Sigmoid colon (tissue), 7 donors: Measurements from ENCODE around the gene NUDT9. TPM values are rescaled to one million over a fixed set of nuclear protein-coding genes. Genes with fewer than 3 reads are reported as not detected.
A peak's percentile ranks its signal among the peaks of the same experiment; 100 is the strongest.
"Not testable (repeated sequence)": the region's sequence is repeated elsewhere in the genome, so short reads cannot be mapped to it uniquely, and the experiment has no call there.

Experiments used
- DNase-seq: peaks from one replicate; pipeline ENCODE4 v3.0.0-alpha.2; 2019
- H3K27ac ChIP-seq, 4 donors: fragments of 200-600 bp; sonication (generic); one replicate each; pipeline ENCODE4 v1.5.1; 2016 to 2019; ENCODE audit warnings: mild to moderate bottlenecking in 1 of 4
- H3K27me3 ChIP-seq, 3 donors: fragments of 200-600 bp; sonication (generic); one replicate each; pipeline ENCODE4 v1.5.1; 2019; ENCODE audit warnings: mild to moderate bottlenecking in 1 of 3
- H3K36me3 ChIP-seq, 4 donors: fragments of 200-600 bp; sonication (generic); one replicate each; pipeline ENCODE4 v1.5.1; 2016 to 2019
- H3K4me1 ChIP-seq, 4 donors: fragments of 200-600 bp; sonication (generic); one replicate each; pipeline ENCODE4 v1.5.1; 2017 to 2019
- H3K4me3 ChIP-seq, 4 donors: fragments of 200-600 bp; sonication (generic); one replicate each; pipeline ENCODE4 v1.5.1; 2017 to 2019; ENCODE audit warnings: mild to moderate bottlenecking in 2 of 4, moderate library complexity in 1 of 4
- H3K9me3 ChIP-seq, 4 donors: fragments of 200-600 bp in 3 of 4; sonication (generic) in 3 of 4; one replicate each; pipeline versions ENCODE4 v1.5.1 to v1.6.1; 2013 to 2019
- EP300 ChIP-seq, 4 donors: sonication (generic); formaldehyde crosslinking; IDR thresholded peaks; one replicate each; pipeline ENCODE4 v1.6.1; 2017; ENCODE audit warnings: antibody characterized with exemption in 4 of 4
- POLR2A ChIP-seq, 2 donors: fragments of 450-650 bp; IDR thresholded peaks; one replicate each; pipeline ENCODE4 v1.6.1; 2016; ENCODE audit warnings: antibody characterized with exemption in 2 of 2, mild to moderate bottlenecking in 2 of 2, moderate library complexity in 2 of 2
- POLR2AphosphoS5 ChIP-seq, 4 donors: sonication (generic); formaldehyde crosslinking; IDR thresholded peaks; one replicate each; pipeline ENCODE4 v1.6.1; 2017; ENCODE audit warnings: antibody characterized with exemption in 4 of 4
- WGBS, 2 donors: extraction: QIAGEN DNeasy Blood & Tissue Kit; methylation state at CpG; one replicate each; pipeline ENCODE4 v1.1.7; 2013; 5-methylcytosine and 5-hydroxymethylcytosine counted together
- intact Hi-C: fragments of 100-400 bp; cut with DNase I; formaldehyde crosslinking; loops from one replicate; pipeline ENCODE4 v1.15.1; 2023
- polyA plus RNA-seq, 3 donors: library from polyadenylated mRNA; stranded (reverse); fragments of 200-250 nt; gene quantifications; one replicate each; pipeline ENCODE4 v1.2.3, GENCODE V29; 2013
- total RNA-seq, 4 donors: library from RNA; depleted of rRNA; stranded (reverse); fragments of >200 nt; gene quantifications; one replicate each; pipeline ENCODE4 v1.1.0, GENCODE V29; 2016
- TF ChIP-seq, protein P1 (sequence below), 4 experiments: fragments of 450-650 bp in 3 of 4; fragments of 200-600 bp in 1 of 4; IDR thresholded peaks; one replicate each; pipeline ENCODE4 v1.5.1; 2016 to 2019; ENCODE audit warnings: antibody characterized with exemption in 4 of 4, mild to moderate bottlenecking in 3 of 4, moderate library complexity in 2 of 4
- donor health status: healthy with polysubstance abuse.
- donor health status: Bipolar disorder and iron deficiency.
- donor health status: healthy.

NUDT9 gene
- total and polyA plus RNA-seq, 7 donors: 12.4 to 53.1 (median 25.2) TPM

DNA sequence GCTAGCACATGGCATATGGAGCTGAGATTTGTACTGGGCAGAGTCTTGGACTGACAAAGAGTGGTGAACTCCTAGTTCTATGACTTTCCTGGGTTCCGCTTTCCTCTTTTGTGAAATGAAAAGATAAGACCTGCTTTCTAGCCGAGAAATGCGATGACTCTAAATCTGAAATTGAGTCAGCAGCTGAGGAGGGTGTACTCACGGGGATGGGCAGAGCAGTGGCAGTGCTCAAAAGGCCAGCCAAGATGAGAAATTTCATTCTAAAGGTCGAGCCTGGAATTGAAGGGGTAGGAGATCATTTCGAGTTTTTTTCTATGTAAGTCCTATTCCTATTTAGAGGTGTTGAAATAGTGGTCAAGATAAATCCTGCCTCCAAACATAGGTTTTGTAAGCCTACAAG, 47.0 kb downstream of the NUDT9 start:
- intact Hi-C loops: loop anchor here (5.0 to 10.0 kb wide), 4 partner anchors 47 to 365 kb away; partner anchors contain the start of genes MEPE and NUDT9
- Histone ChIP-seq H3K27me3 (no peaks in the 10 kb centered on the region), H3K4me3 (no peak overlapping the region), H3K27ac (peak overlapping the region in 2 of 4 donors; percentile 21 to 47), H3K36me3 (peaks cover 6 to 26% (median 14%) of the 10 kb centered on the region in 4 donors), H3K9me3 (no peaks in the 10 kb centered on the region), H3K4me1 (peaks cover 0 to 7% (median 0%) of the 10 kb centered on the region in 4 donors)
- DNase-seq: no peak
- 89% methylated on average over 6 of the region's 6 CpGs for WGBS, 2 donors
- no peak for TF ChIP-seq POLR2AphosphoS5 (IDR thresholded peaks at IDR 0.05)
- TF ChIP-seq EP300 (IDR thresholded peaks at IDR 0.05): no peak
- no peak for TF ChIP-seq POLR2A (IDR thresholded peaks at IDR 0.05)
- TF ChIP-seq, protein P1, sequence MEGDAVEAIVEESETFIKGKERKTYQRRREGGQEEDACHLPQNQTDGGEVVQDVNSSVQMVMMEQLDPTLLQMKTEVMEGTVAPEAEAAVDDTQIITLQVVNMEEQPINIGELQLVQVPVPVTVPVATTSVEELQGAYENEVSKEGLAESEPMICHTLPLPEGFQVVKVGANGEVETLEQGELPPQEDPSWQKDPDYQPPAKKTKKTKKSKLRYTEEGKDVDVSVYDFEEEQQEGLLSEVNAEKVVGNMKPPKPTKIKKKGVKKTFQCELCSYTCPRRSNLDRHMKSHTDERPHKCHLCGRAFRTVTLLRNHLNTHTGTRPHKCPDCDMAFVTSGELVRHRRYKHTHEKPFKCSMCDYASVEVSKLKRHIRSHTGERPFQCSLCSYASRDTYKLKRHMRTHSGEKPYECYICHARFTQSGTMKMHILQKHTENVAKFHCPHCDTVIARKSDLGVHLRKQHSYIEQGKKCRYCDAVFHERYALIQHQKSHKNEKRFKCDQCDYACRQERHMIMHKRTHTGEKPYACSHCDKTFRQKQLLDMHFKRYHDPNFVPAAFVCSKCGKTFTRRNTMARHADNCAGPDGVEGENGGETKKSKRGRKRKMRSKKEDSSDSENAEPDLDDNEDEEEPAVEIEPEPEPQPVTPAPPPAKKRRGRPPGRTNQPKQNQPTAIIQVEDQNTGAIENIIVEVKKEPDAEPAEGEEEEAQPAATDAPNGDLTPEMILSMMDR (IDR thresholded peaks at IDR 0.05): no peak

DNA sequence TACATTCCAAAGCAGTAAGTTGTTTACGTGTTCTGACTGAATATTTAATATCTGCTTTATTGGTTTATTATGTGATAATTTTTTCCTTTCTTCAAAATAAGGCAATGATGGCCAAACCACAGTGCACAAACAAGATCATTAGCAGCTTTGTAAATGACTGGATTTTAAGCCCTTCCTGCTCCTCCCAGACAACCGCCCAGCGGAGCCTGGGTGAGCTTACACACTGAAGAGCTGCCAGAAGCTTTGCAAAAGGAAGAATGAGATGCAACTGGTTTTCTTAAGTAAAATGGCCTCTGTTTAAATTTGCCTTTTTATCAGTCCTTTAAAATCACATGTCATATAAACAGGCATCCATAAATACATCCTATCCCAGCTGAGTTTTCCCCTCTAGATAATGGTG, 54.6 kb downstream of the NUDT9 start:
- intact Hi-C loops: no loop called here
- no peaks in the 10 kb centered on the region for H3K9me3 ChIP-seq
- TF ChIP-seq POLR2A (IDR thresholded peaks at IDR 0.05) (no peak), EP300 (IDR thresholded peaks at IDR 0.05) (no peak), POLR2AphosphoS5 (IDR thresholded peaks at IDR 0.05) (no peak)
- DNase-seq: no peak
- peak overlapping the region in 3 of 4 donors; percentile 16 to 29 (median 21) for H3K27ac ChIP-seq
- H3K36me3 ChIP-seq: peaks cover 25 to 95% (median 53%) of the 10 kb centered on the region in 4 donors
- H3K4me1 ChIP-seq: no peaks in the 10 kb centered on the region
- H3K27me3 ChIP-seq: no peaks in the 10 kb centered on the region
- 79 to 80% methylated on average over 3 of the region's 3 CpGs for WGBS, 2 donors
- H3K4me3 ChIP-seq: no peak overlapping the region

DNA sequence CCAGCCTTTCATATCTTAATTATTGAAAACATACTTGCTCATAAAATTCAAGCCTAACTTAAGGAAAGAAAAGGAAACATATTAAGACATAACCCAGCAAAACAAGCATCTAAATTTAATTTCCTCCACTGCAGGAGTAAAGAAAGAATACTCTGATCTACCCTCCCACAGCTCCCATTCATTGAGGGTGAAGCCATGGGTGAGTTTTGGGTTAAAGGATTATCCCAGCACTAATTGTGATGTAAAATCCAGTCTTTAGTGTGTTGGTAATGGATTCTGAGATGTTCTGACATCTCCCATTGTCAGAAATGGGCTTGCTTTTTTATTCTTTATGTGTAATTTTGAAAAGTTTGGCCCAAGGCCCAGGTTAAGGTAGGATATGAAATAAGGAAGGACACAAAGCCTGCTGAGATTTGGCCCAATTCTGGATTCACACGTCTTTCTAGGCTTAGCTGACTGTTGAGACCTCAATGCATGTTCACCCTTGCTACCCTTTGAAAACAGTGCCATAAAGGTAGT, 56.4 kb downstream of the NUDT9 start:
- peak in 1 of 4 donors; percentile 10 for TF ChIP-seq POLR2AphosphoS5 (IDR thresholded peaks at IDR 0.05)
- TF ChIP-seq, protein P1 (IDR thresholded peaks at IDR 0.05): no peak
- no peaks in the 10 kb centered on the region for H3K27me3 ChIP-seq
- intact Hi-C loops: no loop called here
- peaks cover 24 to 91% (median 45%) of the 10 kb centered on the region in 4 donors for H3K36me3 ChIP-seq
- no peaks in the 10 kb centered on the region for H3K9me3 ChIP-seq
- WGBS, 2 donors: 86 to 91% methylated on average over 1 of the region's 1 CpG
- H3K4me1 ChIP-seq: no peaks in the 10 kb centered on the region
- H3K4me3 ChIP-seq: no peak overlapping the region
- DNase-seq: no peak
- H3K27ac ChIP-seq: no peak overlapping the region

DNA sequence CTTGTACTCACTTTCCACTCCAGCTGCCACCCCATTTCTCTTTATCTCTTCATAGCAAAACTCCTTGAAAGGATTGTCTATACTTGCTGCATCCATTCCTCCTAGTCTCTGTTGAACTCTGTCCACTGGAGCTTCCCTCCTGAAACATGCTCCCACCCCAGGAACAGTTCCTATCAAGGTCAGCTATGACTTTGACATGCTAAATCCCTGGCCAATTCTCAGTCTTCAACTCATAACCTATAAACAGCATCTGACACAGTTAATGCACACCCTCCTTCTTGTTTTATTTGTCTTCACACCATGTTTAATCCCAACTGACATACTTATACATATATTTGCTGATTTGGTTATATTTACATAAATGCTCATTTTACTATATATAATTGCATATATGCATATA, 59.0 kb downstream of the NUDT9 start:
- Histone ChIP-seq H3K9me3 (no peaks in the 10 kb centered on the region), H3K27ac (peak overlapping the region in 3 of 4 donors; percentile 2 to 46 (median 35)), H3K4me3 (no peak overlapping the region)

DNA sequence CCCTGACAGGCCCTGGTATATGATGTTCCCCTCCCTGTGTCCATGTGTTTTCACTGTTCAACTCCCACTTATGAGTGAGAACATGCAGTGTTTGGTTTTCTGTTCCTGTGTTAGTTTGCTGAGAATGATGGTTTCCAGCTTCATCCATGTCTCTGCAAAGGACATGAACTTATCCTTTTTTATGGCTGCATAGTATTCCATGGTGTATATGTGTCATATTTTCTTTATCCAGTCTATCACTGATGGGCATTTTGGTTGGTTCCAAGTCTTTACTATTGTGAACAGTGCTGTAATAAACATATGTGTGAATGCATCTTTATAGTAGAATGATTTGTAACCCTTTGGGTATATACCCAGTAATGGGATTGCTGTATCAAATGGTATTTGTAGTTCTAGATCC, 60.9 kb downstream of the NUDT9 start:
- intact Hi-C loops, H3K4me3 ChIP-seq, H3K4me1 ChIP-seq, H3K9me3 ChIP-seq, H3K27me3 ChIP-seq, H3K27ac ChIP-seq, DNase-seq: not testable (repeated sequence)
- peaks cover 16 to 58% (median 24%) of the 10 kb centered on the region in 4 donors for H3K36me3 ChIP-seq

More for the DNA sequence above, 59.0 kb downstream of the NUDT9 start:
- TF ChIP-seq, protein P1 (IDR thresholded peaks at IDR 0.05): no peak
- intact Hi-C loops: no loop called here
- no peak for DNase-seq
- Histone ChIP-seq H3K36me3 (peaks cover 14 to 67% (median 34%) of the 10 kb centered on the region in 4 donors), H3K27me3 (no peaks in the 10 kb centered on the region), H3K4me1 (no peaks in the 10 kb centered on the region)

DNA sequence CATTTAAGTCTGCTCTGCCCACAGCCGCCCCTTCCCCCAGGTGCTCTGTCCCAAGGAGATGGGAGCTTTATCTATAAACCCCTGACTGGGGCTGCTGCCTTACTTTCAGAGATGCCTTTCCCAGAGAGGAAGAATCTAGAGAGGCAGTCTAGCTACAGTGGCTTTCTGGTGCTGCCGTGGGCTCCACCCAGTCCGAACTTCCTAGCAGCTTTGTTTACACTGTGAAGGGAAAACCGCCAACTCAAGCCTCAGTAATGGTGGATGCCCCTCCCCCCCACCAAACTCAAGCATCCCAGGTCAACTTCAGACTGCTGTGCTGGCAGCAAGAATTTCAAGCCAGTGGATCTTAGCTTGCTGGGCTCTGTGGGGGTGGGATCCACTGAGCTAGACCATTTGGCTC, 66.3 kb downstream of the NUDT9 start:
- WGBS, 2 donors: 50 to 61% methylated on average over 4 of the region's 4 CpGs
- peak overlapping the region; percentile 32 to 70 (median 59) for H3K27ac ChIP-seq

More for the DNA sequence above, 66.3 kb downstream of the NUDT9 start:
- H3K9me3 ChIP-seq, intact Hi-C loops, H3K27me3 ChIP-seq, H3K4me3 ChIP-seq, DNase-seq: not testable (repeated sequence)
- H3K36me3 ChIP-seq: peaks cover 39 to 64% (median 47%) of the 10 kb centered on the region in 4 donors
- peaks cover 0 to 43% (median 28%) of the 10 kb centered on the region in 4 donors for H3K4me1 ChIP-seq
